ENCODE measurements around the gene DNAJC8. TPM values are rescaled to one million over a fixed set of nuclear protein-coding genes. Genes with fewer than 3 reads are reported as not detected.
A peak's percentile ranks its signal among the peaks of the same experiment; 100 is the strongest.

The DNAJC8 gene
- total and polyA plus RNA-seq, 2 of the 4 experiments (the other 2 are of a cell fraction) = 53.6 to 81.0 TPM

GRCh38 chr1:28173151-28173979 is 59.5 kb downstream of the DNAJC8 start (continued):
- no peak for TF ChIP-seq FOS (IDR thresholded peaks at IDR 0.05; ENCODE audit: low read depth, low read length)
- TF ChIP-seq CEBPB (IDR thresholded peaks at IDR 0.05; ENCODE audit: low read depth, low read length) = no peak

GRCh38 chr1:28172713-28173150 is 60.1 kb downstream of the DNAJC8 start:
- no peak overlapping the region for H4K91ac ChIP-seq (ENCODE audit: insufficient read depth, low read depth, low read length)
- ChIA-PET CTCF (no interaction called here), POLR2A (ENCODE audit: unreplicated experiment) (interaction anchor here (1.0 kb wide), 1 partner anchor 12 kb away, joined by 13 read pairs; no protein-coding TSS in a partner anchor)
- H2AK9ac ChIP-seq (replicated peaks; ENCODE audit: low read depth, low read length, poor library complexity) = no peak overlapping the region
- H4K20me1 ChIP-seq (ENCODE audit: insufficient read depth, low read length) = no peaks in the 10 kb centered on the region
- dilution Hi-C loops (cut with HindIII; ENCODE audit: low sequenced_read_pairs, unreplicated experiment) = no loop called here
- H3K56ac ChIP-seq (ENCODE audit: extremely low read depth, insufficient read depth, low read length) = no peak overlapping the region
- ATAC-seq (ENCODE audit: low read depth) (peak; percentile 25; the same call in 1 of the 2 replicates), DNase-seq (no peak)
- no peaks in the 10 kb centered on the region for H3K9me3 ChIP-seq (ENCODE audit: control insufficient read depth, insufficient read depth, low read length)
- H2AFZ ChIP-seq (replicated peaks; ENCODE audit: low read length, poor library complexity) = no peak overlapping the region
- H2BK5ac ChIP-seq (ENCODE audit: low read depth, low read length, poor library complexity, severe bottlenecking) = no peak overlapping the region
- WGBS, 2 experiments (ENCODE audit: extremely low coverage in 2 of 2, insufficient read length in 1 of 2) = no CpG with 5 or more reads among the region's 8 CpGs
- H3K27ac ChIP-seq (ENCODE audit: insufficient read depth, low read length) = peak overlapping the region; percentile 21; the same call in 1 of the 2 replicates
- no peak overlapping the region for H2BK20ac ChIP-seq (ENCODE audit: low read depth, low read length)
- no peak overlapping the region for H2AK5ac ChIP-seq (ENCODE audit: low read depth, low read length)
- intact Hi-C loops (cut with micrococcal nuclease) = no loop called here
- no peaks in the 10 kb centered on the region for H3K27me3 ChIP-seq (ENCODE audit: control insufficient read depth, insufficient read depth, low read length)
- H3K4me1 ChIP-seq (ENCODE audit: control insufficient read depth, insufficient read depth, low read length) = peaks cover 22% of the 10 kb centered on the region
- no peak overlapping the region for H4K8ac ChIP-seq (ENCODE audit: low read depth in 2 of 2, low read length in 2 of 2)
- H4K5ac ChIP-seq (ENCODE audit: low read depth, low read length) = no peak overlapping the region
- H3K9me1 ChIP-seq (ENCODE audit: insufficient read depth, low read length) = peaks cover 4% of the 10 kb centered on the region; the same call in 1 of the 2 replicates
- H3K79me1 ChIP-seq (ENCODE audit: low read depth in 1 of 2, low read length in 2 of 2) = no peaks in the 10 kb centered on the region
- no peak overlapping the region for H2BK15ac ChIP-seq (ENCODE audit: low read depth, low read length)
- H3K4me3 ChIP-seq (ENCODE audit: insufficient read depth, low read depth, low read length) = no peak overlapping the region
- in situ Hi-C loops (cut with MboI; ENCODE audit: low sequenced_read_pairs) = no loop called here
- H3K14ac ChIP-seq (replicated peaks; ENCODE audit: low read depth, low read length) = no peak overlapping the region
- no peak for TF ChIP-seq MAZ (IDR thresholded peaks at IDR 0.05; ENCODE audit: borderline replicate concordance, low read depth, low read length)
- no peak for TF ChIP-seq MAFK (IDR thresholded peaks at IDR 0.05; ENCODE audit: low read depth, low read length)
- no peak for TF ChIP-seq SMC3 (IDR thresholded peaks at IDR 0.05; ENCODE audit: low read depth, low read length)
- no peak for TF ChIP-seq ELK1 (IDR thresholded peaks at IDR 0.05; ENCODE audit: borderline replicate concordance, low read depth, low read length)
- TF ChIP-seq USF2 (IDR thresholded peaks at IDR 0.05; ENCODE audit: low read depth, low read length) = no peak
- TF ChIP-seq BHLHE40 (IDR thresholded peaks at IDR 0.05; ENCODE audit: low read depth, low read length) = no peak
- no peak overlapping the region for H3K4ac ChIP-seq (ENCODE audit: low read depth, low read length)
- no peak overlapping the region; the same call in 1 of the 2 replicates for H3K9ac ChIP-seq (ENCODE audit: low read depth, low read length)
- no peaks in the 10 kb centered on the region for H3K36me3 ChIP-seq (ENCODE audit: control insufficient read depth, insufficient read depth, low read length)
- 0 out of 2 replicates have a peak overlapping the region, but pooled peaks have one; percentile 7 for H3K4me2 ChIP-seq (ENCODE audit: low read depth, low read length)
- no peak overlapping the region for H3K18ac ChIP-seq (ENCODE audit: low read depth, low read length)
- H2BK120ac ChIP-seq (ENCODE audit: low read depth, low read length) = no peak overlapping the region
- no peak overlapping the region for H3K23ac ChIP-seq (ENCODE audit: low read depth, low read length)
- no TSS peak for BruUV-seq (replicated peaks)
